GM12891 (cell line): Measurements from ENCODE around the gene TEAD1.

Experiments
- DNase-seq: peaks from one replicate; pipeline ENCODE4 v3.0.0; 2011; ENCODE audit warnings: low spot score; ENCODE audit not compliant: insufficient read length
- FAIRE-seq: peaks from 2 replicates; lab custom pipeline; 2011; peaks lifted over from hg19 to GRCh38; lab: Jason Lieb, UNC
- PAX5 ChIP-seq: IDR thresholded peaks from 2 replicates; pipeline ENCODE4 v1.6.1; 2011; ENCODE audit warnings: low read length, moderate library complexity, mild to moderate bottlenecking; ENCODE audit not compliant: insufficient read depth, severe bottlenecking
- POLR2A ChIP-seq: IDR thresholded peaks from 2 replicates; pipeline ENCODE4 v1.6.1; 2011; ENCODE audit warnings: low read depth, low read length, control low read depth
- POLR2AphosphoS5 ChIP-seq: IDR thresholded peaks from 2 replicates; pipeline ENCODE4 v1.6.1; 2011; ENCODE audit warnings: low read depth, low read length, control low read depth
- POU2F2 ChIP-seq: IDR thresholded peaks from 2 replicates; pipeline ENCODE4 v1.6.1; 2011; ENCODE audit warnings: low read depth, mild to moderate bottlenecking, control low read depth, low read length, moderate library complexity
- SPI1 ChIP-seq: IDR thresholded peaks from 2 replicates; pipeline ENCODE4 v1.6.1; 2011; ENCODE audit warnings: low read depth, low read length, control low read depth
- TAF1 ChIP-seq: IDR thresholded peaks from 2 replicates; pipeline ENCODE4 v1.6.1; 2011; ENCODE audit warnings: low read depth, low read length, control low read depth

Gene TEAD1

GRCh38 chr11:12786891-12787290 is 112.7 kb downstream of the TEAD1 start:
- no peak for DNase-seq
- TF ChIP-seq PAX5 (no peak), TAF1 (no peak), POU2F2 (no peak), POLR2A (no peak), SPI1 (no peak), POLR2AphosphoS5 (no peak)
- no peak for FAIRE-seq

GRCh38 chr11:12787847-12788246 is 113.6 kb downstream of the TEAD1 start:
- FAIRE-seq (no peak), DNase-seq (no peak)
- TF ChIP-seq SPI1 (no peak), TAF1 (no peak), PAX5 (no peak), POLR2A (no peak), POLR2AphosphoS5 (no peak), POU2F2 (no peak)

DNA sequence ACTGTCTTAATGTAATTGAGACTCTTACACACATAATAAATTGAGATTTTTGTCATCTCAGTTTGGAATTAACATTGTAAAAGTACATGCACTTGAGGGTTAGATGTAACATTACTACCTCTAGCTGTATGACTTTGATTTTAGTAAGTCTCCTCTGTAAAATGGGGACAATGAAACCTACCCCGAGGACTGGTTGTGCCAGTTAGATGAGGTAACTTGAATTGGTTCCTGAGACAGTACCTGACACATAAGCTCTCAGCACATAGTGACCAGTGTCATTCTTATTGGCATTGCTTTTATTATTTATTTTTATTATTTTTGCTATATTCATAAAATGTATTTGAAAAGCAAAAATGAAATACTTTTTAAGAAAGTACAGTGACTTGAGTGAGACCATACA is 114.8 kb downstream of the TEAD1 start:
- no peak for DNase-seq
- no peak for FAIRE-seq
- no peak for TF ChIP-seq SPI1
- no peak for TF ChIP-seq POLR2A
- no peak for TF ChIP-seq PAX5
- no peak for TF ChIP-seq POLR2AphosphoS5
- TF ChIP-seq POU2F2, result no peak
- no peak for TF ChIP-seq TAF1

GRCh38 chr11:12789596-12790215 is 115.5 kb downstream of the TEAD1 start:
- FAIRE-seq (no peak), DNase-seq (no peak)
- TF ChIP-seq POLR2A (no peak), TAF1 (no peak), POU2F2 (no peak), POLR2AphosphoS5 (no peak)

DNA sequence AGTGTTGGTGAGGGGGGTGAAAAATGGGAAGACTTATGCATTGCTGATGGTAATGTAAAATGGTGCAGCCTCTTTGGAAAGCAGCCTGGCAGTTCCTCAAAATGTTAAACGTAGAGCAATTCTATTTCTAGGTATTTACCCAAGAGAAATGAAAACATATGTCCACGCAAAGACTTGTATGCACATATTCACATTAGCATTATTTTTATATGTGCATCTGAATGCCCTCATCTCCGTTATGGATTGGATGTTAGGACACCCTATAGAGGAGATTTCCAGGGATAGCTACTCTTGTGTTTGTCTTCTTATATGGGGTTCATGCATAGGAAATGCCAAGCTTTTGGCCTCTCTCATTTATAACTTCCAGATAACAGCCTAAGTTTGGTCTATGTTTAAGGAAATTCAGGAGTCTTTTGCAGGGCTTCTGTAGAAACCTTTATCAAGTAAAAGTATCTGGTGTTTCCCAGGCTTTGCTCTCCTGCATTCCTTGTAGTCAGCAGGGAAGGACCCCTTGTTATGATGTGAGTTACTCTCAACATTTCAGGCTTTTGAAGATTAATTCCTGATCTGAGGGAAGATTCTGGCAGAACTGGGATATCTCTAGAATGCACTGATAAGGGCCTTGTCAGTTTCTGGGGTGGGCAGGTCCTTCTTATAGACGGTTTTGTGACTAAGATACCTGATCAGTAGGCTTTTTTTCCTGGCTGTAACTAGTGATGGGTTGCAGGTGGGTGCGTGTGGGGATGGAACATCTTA is 116.8 kb downstream of the TEAD1 start:
- no peak for TF ChIP-seq SPI1
- DNase-seq (no peak), FAIRE-seq (no peak)

- TF ChIP-seq POLR2A (no peak), POLR2AphosphoS5 (no peak), POU2F2 (no peak), SPI1 (no peak), TAF1 (no peak), PAX5 (no peak)
- FAIRE-seq, result no peak
- no peak for DNase-seq
These were observed 117.8 kb downstream of the TEAD1 start for GRCh38 chr11:12792018-12792417.

DNA sequence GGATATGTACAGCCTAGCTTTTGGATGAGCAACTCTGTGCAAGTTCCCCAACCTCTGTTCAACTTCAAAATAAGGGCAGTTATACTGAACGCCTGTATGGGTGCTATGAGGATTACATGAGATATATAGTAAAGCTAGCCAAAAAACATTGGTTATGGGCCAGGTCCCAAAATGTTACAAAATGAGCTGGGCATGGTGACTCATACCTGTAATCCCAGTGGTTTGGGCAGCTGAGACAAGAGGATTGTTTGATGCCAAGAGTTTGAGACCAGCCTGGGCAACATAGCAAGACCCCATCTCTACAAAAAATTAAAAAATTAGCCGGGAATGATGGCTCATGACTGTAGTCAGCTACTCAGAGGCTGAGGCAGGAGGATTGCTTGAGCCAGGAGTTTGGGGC is 118.4 kb downstream of the TEAD1 start:
- DNase-seq, result no peak
- TF ChIP-seq POLR2AphosphoS5, result no peak
- no peak for TF ChIP-seq POU2F2
- TF ChIP-seq POLR2A, result no peak
- TF ChIP-seq SPI1, result no peak
- no peak for TF ChIP-seq PAX5
- FAIRE-seq, result no peak

- DNase-seq (no peak), FAIRE-seq (no peak)
- TF ChIP-seq SPI1 (no peak), POU2F2 (no peak), POLR2A (no peak), POLR2AphosphoS5 (no peak), PAX5 (no peak), TAF1 (no peak)
These were observed 118.8 kb downstream of the TEAD1 start for GRCh38 chr11:12793065-12793464.

GRCh38 chr11:12793506-12793905 is 119.3 kb downstream of the TEAD1 start:
- TF ChIP-seq POLR2AphosphoS5 (no peak), PAX5 (no peak), TAF1 (no peak), POU2F2 (no peak), SPI1 (no peak), POLR2A (no peak)
- DNase-seq (no peak), FAIRE-seq (no peak)

DNA sequence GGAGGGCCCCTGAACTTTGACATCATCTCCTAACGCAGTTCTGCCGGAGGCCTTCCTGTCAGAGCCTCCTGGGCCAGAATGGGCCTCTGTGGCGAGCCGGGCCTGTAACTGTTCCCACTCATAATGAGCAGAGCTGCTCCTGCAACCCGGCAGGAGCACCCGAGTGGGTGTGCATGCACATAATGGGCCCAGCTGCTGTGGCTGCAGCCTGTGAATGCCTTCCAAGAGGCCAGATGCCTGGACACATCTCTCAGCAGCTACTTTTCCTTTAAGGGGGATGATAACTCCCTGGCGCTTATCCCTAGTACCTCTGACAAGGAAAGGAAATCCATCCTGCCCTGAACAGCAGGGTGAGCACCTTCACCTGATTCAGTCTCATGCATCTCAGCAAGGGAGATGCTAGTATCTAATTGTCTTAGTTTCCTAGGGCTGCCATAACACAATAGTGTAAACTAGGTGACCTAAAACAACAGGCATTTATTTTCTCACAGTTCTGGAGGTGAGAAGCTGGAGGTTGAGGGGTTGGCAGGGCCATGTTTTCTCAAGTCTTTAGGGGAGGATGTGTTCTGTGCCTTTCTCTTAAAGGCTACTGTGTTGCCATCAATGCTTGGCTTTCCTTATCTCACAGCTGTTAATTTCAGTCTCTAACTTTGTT is 120.5 kb downstream of the TEAD1 start:
- no peak for FAIRE-seq
- DNase-seq, result no peak

DNA sequence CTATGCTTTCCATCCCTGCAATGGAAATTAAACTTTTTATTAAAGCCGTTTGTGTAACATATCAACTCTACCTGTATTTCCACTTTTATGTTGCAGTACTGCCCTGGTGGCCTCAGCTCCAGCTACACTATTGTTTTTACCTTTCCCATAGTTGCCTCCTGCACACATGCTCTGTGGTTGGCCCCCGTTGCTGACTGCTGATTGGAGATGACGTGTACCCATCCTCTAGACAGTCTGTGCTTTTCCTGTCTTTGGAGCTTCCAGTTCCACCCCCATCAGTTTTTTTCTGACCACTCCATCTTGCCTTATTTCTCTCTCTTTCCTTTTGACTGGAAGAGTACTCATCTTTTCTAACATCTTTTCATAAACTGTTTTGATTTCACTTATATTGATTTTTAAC is 123.8 kb downstream of the TEAD1 start:
- TF ChIP-seq TAF1 (no peak), SPI1 (no peak), PAX5 (no peak), POLR2AphosphoS5 (no peak), POLR2A (no peak), POU2F2 (no peak)
- FAIRE-seq, result no peak
- DNase-seq, result no peak

More for the DNA sequence above, 120.5 kb downstream of the TEAD1 start:
- no peak for TF ChIP-seq POU2F2
- no peak for TF ChIP-seq POLR2AphosphoS5
- no peak for TF ChIP-seq SPI1
- no peak for TF ChIP-seq TAF1
- no peak for TF ChIP-seq PAX5
- TF ChIP-seq POLR2A, result no peak
